ENCODE results near the gene SRRM1.

DNA sequence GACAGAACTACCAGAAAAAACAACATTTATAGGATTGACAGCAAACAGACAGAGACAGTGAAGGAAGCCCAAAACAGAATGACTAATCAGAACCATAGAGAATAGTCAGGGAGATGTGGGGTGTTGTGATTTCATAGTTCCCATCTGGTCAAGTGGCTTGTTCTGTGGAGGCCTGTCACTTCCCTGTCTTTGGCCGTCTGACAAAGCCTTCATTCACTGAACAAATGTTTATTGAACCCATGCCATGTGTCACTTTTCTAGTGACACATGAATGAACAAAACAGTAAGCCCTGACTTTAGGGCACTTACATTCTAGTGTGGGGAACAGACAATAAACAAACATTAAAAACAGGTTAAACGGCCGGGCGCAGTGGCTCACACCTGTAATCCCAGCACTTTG is 3.2 kb upstream of the SRRM1 start:
- no peak for TF ChIP-seq EZH2 (IDR thresholded peaks at IDR 0.05; ENCODE audit: low read length)
- TF ChIP-seq, protein P1, sequence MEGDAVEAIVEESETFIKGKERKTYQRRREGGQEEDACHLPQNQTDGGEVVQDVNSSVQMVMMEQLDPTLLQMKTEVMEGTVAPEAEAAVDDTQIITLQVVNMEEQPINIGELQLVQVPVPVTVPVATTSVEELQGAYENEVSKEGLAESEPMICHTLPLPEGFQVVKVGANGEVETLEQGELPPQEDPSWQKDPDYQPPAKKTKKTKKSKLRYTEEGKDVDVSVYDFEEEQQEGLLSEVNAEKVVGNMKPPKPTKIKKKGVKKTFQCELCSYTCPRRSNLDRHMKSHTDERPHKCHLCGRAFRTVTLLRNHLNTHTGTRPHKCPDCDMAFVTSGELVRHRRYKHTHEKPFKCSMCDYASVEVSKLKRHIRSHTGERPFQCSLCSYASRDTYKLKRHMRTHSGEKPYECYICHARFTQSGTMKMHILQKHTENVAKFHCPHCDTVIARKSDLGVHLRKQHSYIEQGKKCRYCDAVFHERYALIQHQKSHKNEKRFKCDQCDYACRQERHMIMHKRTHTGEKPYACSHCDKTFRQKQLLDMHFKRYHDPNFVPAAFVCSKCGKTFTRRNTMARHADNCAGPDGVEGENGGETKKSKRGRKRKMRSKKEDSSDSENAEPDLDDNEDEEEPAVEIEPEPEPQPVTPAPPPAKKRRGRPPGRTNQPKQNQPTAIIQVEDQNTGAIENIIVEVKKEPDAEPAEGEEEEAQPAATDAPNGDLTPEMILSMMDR (optimal IDR thresholded peaks at IDR 0.05 in 1 of 3, IDR thresholded peaks at IDR 0.05 in 1 of 3, conservative IDR thresholded peaks at IDR 0.05 in 1 of 3; ENCODE audit: extremely low read depth in 1 of 3, insufficient read depth in 2 of 3, low read length in 3 of 3) = no peak
